HepG2 (cell line): ENCODE measurements around the gene FDXACB1. TPM values are rescaled to one million over a fixed set of nuclear protein-coding genes. Genes with fewer than 3 reads are reported as not detected.

Experiments used
- AKNA ChIP-seq: sonication (generic); formaldehyde crosslinking; IDR thresholded peaks from 2 replicates; pipeline ENCODE4 v1.4.0; 2020; ENCODE audit warnings: missing genetic modification reagents, borderline replicate concordance
- POLR2AphosphoS2 ChIP-seq: IDR thresholded peaks from 2 replicates; pipeline ENCODE4 v1.6.1; 2011; ENCODE audit warnings: low read depth, low read length, improper control_type of control experiment
- PTBP1 ChIP-seq: fragments of 200-400 bp; formaldehyde crosslinking; IDR thresholded peaks from 2 replicates; pipeline ENCODE4 v1.6.1; 2018; ENCODE audit warnings: low read length, low read depth; ENCODE audit not compliant: poor library complexity, severe bottlenecking
- SP140L ChIP-seq: sonication (generic); formaldehyde crosslinking; IDR thresholded peaks from 2 replicates; pipeline ENCODE4 v1.4.0; 2020; ENCODE audit warnings: missing genetic modification reagents, borderline replicate concordance
- SRSF1 ChIP-seq: fragments of 200-400 bp; formaldehyde crosslinking; optimal IDR thresholded peaks from 2 replicates; pipeline ENCODE3; 2017; ENCODE audit warnings: mild to moderate bottlenecking, low read depth, low read length, moderate library complexity
- TCF12 ChIP-seq, 2 experiments: fragments of 450-650 bp in 1 of 2; sonication (generic) in 1 of 2; formaldehyde crosslinking in 1 of 2; IDR thresholded peaks; 2 replicates each; pipeline versions ENCODE4 v1.6.1 to v1.8.0; 2017 to 2022; ENCODE audit warnings: antibody characterized with exemption in 1 of 2, mild to moderate bottlenecking in 1 of 2, missing genetic modification reagents in 1 of 2, moderate library complexity in 1 of 2
- TERF1 ChIP-seq: sonication (generic); formaldehyde crosslinking; IDR thresholded peaks from 2 replicates; pipeline ENCODE4 v1.8.0; 2022; ENCODE audit warnings: mild to moderate bottlenecking, missing genetic modification reagents, moderate library complexity
- TOPORS ChIP-seq: sonication (generic); formaldehyde crosslinking; IDR thresholded peaks from 2 replicates; pipeline ENCODE4 v1.8.0; 2023; ENCODE audit warnings: mild to moderate bottlenecking, missing genetic modification reagents
- ZBTB2 ChIP-seq: sonication (generic); formaldehyde crosslinking; IDR thresholded peaks from 2 replicates; pipeline ENCODE4 v1.8.0; 2022; ENCODE audit warnings: low read depth, missing genetic modification reagents
- ZKSCAN5 ChIP-seq: sonication (generic); formaldehyde crosslinking; IDR thresholded peaks from 2 replicates; pipeline ENCODE4 v1.5.1; 2020; ENCODE audit warnings: mild to moderate bottlenecking, missing genetic modification reagents
- ZNF136 ChIP-seq: sonication (generic); formaldehyde crosslinking; IDR thresholded peaks from 2 replicates; pipeline ENCODE4 v1.8.1; 2022; ENCODE audit warnings: low read depth, mild to moderate bottlenecking, moderate library complexity, missing genetic modification reagents
- ZNF234 ChIP-seq: sonication (generic); formaldehyde crosslinking; conservative IDR thresholded peaks from 2 replicates; pipeline ENCODE4 v1.5.1; 2020; ENCODE audit warnings: mild to moderate bottlenecking, missing genetic modification reagents
- ZNF563 ChIP-seq: sonication (generic); formaldehyde crosslinking; IDR thresholded peaks from 2 replicates; pipeline ENCODE4 v1.8.0; 2022; ENCODE audit warnings: mild to moderate bottlenecking, moderate library complexity, missing genetic modification reagents
- ZNF687 ChIP-seq: sonication (generic); formaldehyde crosslinking; IDR thresholded peaks from 2 replicates; pipeline ENCODE4 v1.5.1; 2020; ENCODE audit warnings: mild to moderate bottlenecking, missing genetic modification reagents, moderate library complexity
- ZNF737 ChIP-seq: sonication (generic); formaldehyde crosslinking; IDR thresholded peaks from 2 replicates; pipeline ENCODE4 v1.5.0; 2020; ENCODE audit warnings: missing genetic modification reagents, mild to moderate bottlenecking, borderline replicate concordance
- ZNF746 ChIP-seq: sonication (generic); formaldehyde crosslinking; IDR thresholded peaks from 2 replicates; pipeline ENCODE4 v1.8.0; 2022; ENCODE audit warnings: mild to moderate bottlenecking, missing genetic modification reagents
- polyA plus RNA-seq, 8 experiments: library from polyadenylated mRNA; depleted of rRNA in 3 of 8; stranded (reverse) in 7 of 8; unstranded in 1 of 8; fragments of >200 nt; fragmentation: Illumina TruSeq in 4 of 8; extraction: Trizol in 4 of 8; gene quantifications; 2 replicates each; pipeline versions ENCODE4 v1.2.1 to v1.2.3, GENCODE V29; 2011 to 2016; ENCODE audit warnings: low read depth in 4 of 8, missing spikeins in 1 of 8, mixed read lengths in 1 of 8; ENCODE audit not compliant: insufficient read depth in 1 of 8
- total RNA-seq, 5 experiments: library from RNA; depleted of rRNA; stranded (reverse); fragments of >200 nt; fragmentation: Illumina TruSeq; extraction: Trizol; gene quantifications; 2 replicates each; pipeline ENCODE4 v1.2.3, GENCODE V29; 2016; ENCODE audit warnings: low read depth in 1 of 5

FDXACB1 gene
- total and polyA plus RNA-seq, 2 of the 13 experiments (the other 11 are each of a cell fraction or from before 2014, with no cell fraction given): 1.1 to 3.4 TPM

- TF ChIP-seq SRSF1: no peak
- no peak for TF ChIP-seq AKNA (CRISPR knock-in tag)
- no peak for TF ChIP-seq POLR2AphosphoS2
- no peak for TF ChIP-seq PTBP1
- TF ChIP-seq ZNF737 (CRISPR knock-in tag): no peak
- no peak for TF ChIP-seq TCF12 (IDR thresholded peaks at IDR 0.05)
- no peak for TF ChIP-seq TCF12 (CRISPR knock-in tag; IDR thresholded peaks at IDR 0.05)
- no peak for TF ChIP-seq ZNF687 (CRISPR knock-in tag)
- TF ChIP-seq SP140L (CRISPR knock-in tag): no peak
- TF ChIP-seq ZNF746 (CRISPR knock-in tag): no peak
- TF ChIP-seq ZBTB2 (CRISPR knock-in tag): no peak
- no peak for TF ChIP-seq ZKSCAN5 (CRISPR knock-in tag)
- no peak for TF ChIP-seq ZNF234 (CRISPR knock-in tag)
- TF ChIP-seq ZNF136 (CRISPR knock-in tag): no peak
- no peak for TF ChIP-seq TERF1
- TF ChIP-seq TOPORS (CRISPR knock-in tag): no peak
- TF ChIP-seq ZNF563 (CRISPR knock-in tag): no peak
Measured at GRCh38 chr11:111840143-111840542, 38.8 kb downstream of the FDXACB1 start (continued).
